Body of pancreas (tissue), 4 donors: ENCODE results near the gene UGP2.

Experiments used
- CTCF ChIP-seq, 7 experiments: fragments of 450-650 bp in 4 of 7; fragments of 200-600 bp in 3 of 7; sonication (generic) in 3 of 7; IDR thresholded peaks; one replicate each; pipeline ENCODE4 v1.5.1; 2016 to 2019; ENCODE audit warnings: antibody characterized with exemption in 7 of 7
- POLR2A ChIP-seq, 3 donors: fragments of 450-650 bp; IDR thresholded peaks; one replicate each; pipeline ENCODE4 v1.6.1; 2016; ENCODE audit warnings: antibody characterized with exemption in 3 of 3, mild to moderate bottlenecking in 2 of 3

GRCh38 chr2:63902149-63902548 is 60.5 kb downstream of the UGP2 start:
- TF ChIP-seq POLR2A (IDR thresholded peaks at IDR 0.05): no peak
- no peak for TF ChIP-seq CTCF (IDR thresholded peaks at IDR 0.05)
